SU-DHL-6 (cell line): ENCODE measurements around the gene HHIP.

ENCODE experiments used
- H2AFZ ChIP-seq: fragments of 200-600 bp; sonication (generic); 2 replicates; pipeline ENCODE4 v1.6.1; 2014; ENCODE audit warnings: low read depth, mild to moderate bottlenecking, moderate library complexity, mixed read lengths, antibody characterized with exemption, low read length; ENCODE audit not compliant: severe bottlenecking
- H3F3A ChIP-seq: fragments of 200-600 bp; shearing (Covaris generic); 2 replicates; pipeline ENCODE4 v1.6.0; 2016; ENCODE audit warnings: antibody characterized with exemption, mild to moderate bottlenecking; ENCODE audit not compliant: insufficient read depth
- H3K27ac ChIP-seq: fragments of 200-600 bp; sonication (generic); 2 replicates; pipeline ENCODE4 v1.5.1; 2016; ENCODE audit warnings: low read depth, mild to moderate bottlenecking, low read length, moderate library complexity, mixed read lengths
- H3K27me3 ChIP-seq: fragments of 200-600 bp; sonication (generic), shearing (Covaris generic); 2 replicates; pipeline ENCODE4 v1.6.0; 2014; ENCODE audit warnings: mild to moderate bottlenecking, low read length
- H3K36me3 ChIP-seq: fragments of 200-600 bp; sonication (generic); 2 replicates; pipeline ENCODE4 v1.6.1; 2014; ENCODE audit warnings: mild to moderate bottlenecking, low read length, mixed read lengths
- H3K4me2 ChIP-seq: fragments of 300-600, 200-600 bp; shearing (Covaris generic), sonication (generic); 2 replicates; pipeline ENCODE4 v1.6.0; 2014; ENCODE audit warnings: low read length, low read depth, mild to moderate bottlenecking; ENCODE audit not compliant: poor library complexity, severe bottlenecking
- H3K4me3 ChIP-seq: fragments of 200-600 bp; sonication (generic); 2 replicates; pipeline ENCODE4 v1.5.1; 2014; ENCODE audit warnings: antibody characterized with exemption, low read length, mild to moderate bottlenecking, mixed read lengths; ENCODE audit not compliant: insufficient read depth, poor library complexity, severe bottlenecking
- H3K79me2 ChIP-seq: fragments of 200-600 bp; sonication (generic); 2 replicates; pipeline ENCODE4 v1.6.1; 2014; ENCODE audit warnings: mild to moderate bottlenecking, low read length, moderate library complexity; ENCODE audit not compliant: insufficient read depth
- H3K9ac ChIP-seq: fragments of 200-600 bp; sonication (generic); 2 replicates; pipeline ENCODE4 v1.7.0; 2014; ENCODE audit warnings: mild to moderate bottlenecking, low read length
- H3K9me2 ChIP-seq: fragments of 200-600 bp; sonication (generic); replicated peaks from 2 replicates; pipeline ENCODE4 v1.6.1; 2014; ENCODE audit warnings: low read length; ENCODE audit not compliant: insufficient read depth
- H3K9me3 ChIP-seq: fragments of 200-600 bp; sonication (generic); 2 replicates; pipeline ENCODE4 v1.6.1; 2014; ENCODE audit warnings: low read length, mixed read lengths; ENCODE audit not compliant: insufficient read depth
- H4K20me1 ChIP-seq: fragments of 200-600 bp; sonication (generic); 2 replicates; pipeline ENCODE4 v1.6.1; 2014; ENCODE audit warnings: low read depth, mild to moderate bottlenecking, antibody characterized with exemption, low read length, moderate library complexity, mixed read lengths
- CTCF ChIP-seq: fragments of 200-600 bp; sonication (generic); IDR thresholded peaks from one replicate; pipeline ENCODE4 v1.5.1; 2017; ENCODE audit warnings: antibody characterized with exemption, mild to moderate bottlenecking, low read length, moderate library complexity; ENCODE audit not compliant: insufficient read depth, poor library complexity, severe bottlenecking
- EZH2phosphoT487 ChIP-seq: fragments of 200-600 bp; sonication (generic), shearing (Covaris generic); conservative IDR thresholded peaks from 2 replicates; pipeline ENCODE4 v1.6.1; 2018; ENCODE audit warnings: mild to moderate bottlenecking, antibody characterized with exemption, low read length, moderate library complexity, mixed read lengths

Gene HHIP

GRCh38 chr4:144703494-144703893 lies 57.5 kb downstream of the HHIP start:
- Histone ChIP-seq H3K36me3 (no peaks in the 10 kb centered on the region), H2AFZ (no peak overlapping the region), H3K9me2 (no peaks in the 10 kb centered on the region), H3F3A (no peaks in the 10 kb centered on the region), H3K4me2 (no peak overlapping the region), H3K4me3 (no peak overlapping the region), H3K9me3 (no peaks in the 10 kb centered on the region), H3K27ac (no peak overlapping the region), H3K27me3 (no peaks in the 10 kb centered on the region), H3K79me2 (no peaks in the 10 kb centered on the region), H4K20me1 (no peaks in the 10 kb centered on the region), H3K9ac (no peak overlapping the region)
- TF ChIP-seq CTCF (no peak), EZH2phosphoT487 (no peak)

GRCh38 chr4:144705601-144706590 lies 59.9 kb downstream of the HHIP start:
- H3K4me3 ChIP-seq, result no peak overlapping the region
- H4K20me1 ChIP-seq, result no peaks in the 10 kb centered on the region
- no peaks in the 10 kb centered on the region for H3K36me3 ChIP-seq
- TF ChIP-seq EZH2phosphoT487 (no peak), CTCF (no peak)
- H2AFZ ChIP-seq, result no peak overlapping the region
- H3F3A ChIP-seq, result no peaks in the 10 kb centered on the region
- no peaks in the 10 kb centered on the region for H3K9me3 ChIP-seq
- no peak overlapping the region for H3K9ac ChIP-seq
- no peak overlapping the region for H3K4me2 ChIP-seq
- no peaks in the 10 kb centered on the region for H3K9me2 ChIP-seq
- no peaks in the 10 kb centered on the region for H3K79me2 ChIP-seq
- H3K27me3 ChIP-seq, result no peaks in the 10 kb centered on the region
- no peak overlapping the region for H3K27ac ChIP-seq

GRCh38 chr4:144709159-144709558 lies 63.2 kb downstream of the HHIP start:
- Histone ChIP-seq H3K9me3 (no peaks in the 10 kb centered on the region), H2AFZ (no peak overlapping the region)

More at GRCh38 chr4:144709159-144709558, 63.2 kb downstream of the HHIP start:
- Histone ChIP-seq H3K9ac (no peak overlapping the region), H3K27me3 (no peaks in the 10 kb centered on the region), H3K4me3 (no peak overlapping the region), H3K27ac (no peak overlapping the region), H3K79me2 (no peaks in the 10 kb centered on the region), H3K9me2 (no peaks in the 10 kb centered on the region), H3K36me3 (no peaks in the 10 kb centered on the region), H3F3A (no peaks in the 10 kb centered on the region), H4K20me1 (no peaks in the 10 kb centered on the region), H3K4me2 (no peak overlapping the region)
- TF ChIP-seq CTCF (no peak), EZH2phosphoT487 (no peak)
